Hematopoietic multipotent progenitor cell treated with erythropoietin and hydrocortisone succinate and interleukin-3 and kit ligand, for 6 days (in vitro differentiated cells): Measurements from ENCODE around the gene WNT5B.

Experiments
- DNase-seq: peaks from one replicate; pipeline ENCODE4 v3.0.0-alpha.2; 2015

Gene WNT5B

DNA sequence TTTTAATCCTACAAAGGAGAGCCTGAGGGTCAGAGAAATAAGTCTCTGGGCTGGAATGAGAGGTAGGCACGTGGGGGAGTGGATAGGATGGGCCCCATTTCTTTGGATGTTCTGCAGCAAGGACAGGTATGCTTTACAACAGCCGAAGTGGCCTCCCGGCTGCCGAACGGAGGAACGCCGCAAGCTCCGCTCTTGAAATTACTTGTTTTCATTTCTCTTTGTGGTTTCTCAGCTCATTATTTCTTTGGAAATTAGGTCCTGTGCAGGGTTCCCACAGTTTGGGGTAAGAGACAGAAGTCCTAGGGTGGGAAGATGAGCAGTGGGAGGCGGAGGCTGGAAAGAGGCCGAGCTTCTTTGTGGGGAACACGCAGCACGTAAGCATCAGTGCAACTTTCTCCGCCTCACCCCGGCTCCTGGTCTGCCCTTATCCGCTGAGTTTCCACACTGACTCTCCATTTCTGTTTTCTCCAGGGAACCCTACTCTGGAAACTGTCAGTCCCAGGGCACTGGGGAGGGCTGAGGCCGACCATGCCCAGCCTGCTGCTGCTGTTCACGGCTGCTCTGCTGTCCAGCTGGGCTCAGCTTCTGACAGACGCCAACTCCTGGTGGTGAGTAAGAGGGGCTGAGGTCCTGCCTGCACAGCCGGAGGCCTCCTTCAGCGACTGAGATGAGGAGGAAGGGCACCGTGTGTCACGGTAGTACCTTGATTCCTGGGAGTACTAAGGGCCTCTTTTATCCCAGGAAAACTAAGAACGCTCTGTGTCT lies 2.0 kb downstream of the WNT5B start:
- no peak for DNase-seq

DNA sequence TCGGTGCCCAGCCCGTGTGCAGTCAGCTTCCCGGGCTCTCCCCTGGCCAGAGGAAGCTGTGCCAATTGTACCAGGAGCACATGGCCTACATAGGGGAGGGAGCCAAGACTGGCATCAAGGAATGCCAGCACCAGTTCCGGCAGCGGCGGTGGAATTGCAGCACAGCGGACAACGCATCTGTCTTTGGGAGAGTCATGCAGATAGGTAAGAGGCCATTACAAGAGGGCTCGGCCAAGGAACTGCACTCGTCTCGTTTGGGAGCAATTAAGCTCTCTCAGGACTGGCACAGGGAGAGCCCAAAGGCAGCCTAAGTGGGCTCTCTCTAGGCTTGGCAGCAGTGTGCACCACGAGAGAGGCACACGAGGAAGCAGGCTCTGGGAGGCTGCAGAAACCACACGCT lies 3.7 kb downstream of the WNT5B start:
- no peak for DNase-seq

DNA sequence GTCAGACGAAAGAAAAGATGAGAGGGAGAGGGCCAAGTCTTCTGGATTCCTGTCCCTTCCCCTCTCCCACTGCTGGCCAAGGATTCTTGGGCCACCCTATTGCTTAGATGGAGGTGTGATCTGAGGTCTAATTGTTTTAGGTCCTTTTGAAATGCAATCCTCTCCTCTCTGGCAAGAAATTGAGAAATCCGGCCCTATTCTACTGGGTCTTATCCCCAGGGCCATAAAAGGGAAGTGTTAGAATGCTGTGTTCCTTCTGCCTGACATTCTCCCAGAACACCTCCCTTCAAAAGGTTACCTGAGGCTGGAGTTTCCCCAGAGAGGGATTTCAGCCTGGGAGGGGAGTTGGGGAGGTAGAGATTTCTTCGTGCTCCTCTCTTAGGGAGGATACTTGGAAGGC lies 4.4 kb downstream of the WNT5B start:
- no peak for DNase-seq

DNA sequence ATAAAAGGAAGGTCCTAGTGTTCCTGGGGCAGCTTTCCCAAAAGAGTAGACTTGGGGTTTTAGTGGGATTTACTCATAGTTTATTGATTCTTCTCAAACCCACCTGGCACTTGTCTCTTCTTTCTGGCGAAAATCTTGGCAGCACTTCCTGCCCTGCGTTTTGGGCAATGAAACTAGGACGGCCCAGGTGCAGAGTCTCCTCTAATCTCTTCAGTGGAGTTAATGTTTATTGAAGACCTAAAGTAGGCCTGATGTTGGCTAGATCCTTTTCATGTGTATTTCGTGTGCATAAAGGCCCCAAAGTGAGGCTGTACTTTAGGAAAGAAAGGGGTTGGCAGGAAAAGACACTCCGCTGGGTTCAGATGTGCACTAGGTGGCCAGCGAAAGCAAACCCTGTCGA lies 5.1 kb downstream of the WNT5B start:
- DNase-seq, result no peak

DNA sequence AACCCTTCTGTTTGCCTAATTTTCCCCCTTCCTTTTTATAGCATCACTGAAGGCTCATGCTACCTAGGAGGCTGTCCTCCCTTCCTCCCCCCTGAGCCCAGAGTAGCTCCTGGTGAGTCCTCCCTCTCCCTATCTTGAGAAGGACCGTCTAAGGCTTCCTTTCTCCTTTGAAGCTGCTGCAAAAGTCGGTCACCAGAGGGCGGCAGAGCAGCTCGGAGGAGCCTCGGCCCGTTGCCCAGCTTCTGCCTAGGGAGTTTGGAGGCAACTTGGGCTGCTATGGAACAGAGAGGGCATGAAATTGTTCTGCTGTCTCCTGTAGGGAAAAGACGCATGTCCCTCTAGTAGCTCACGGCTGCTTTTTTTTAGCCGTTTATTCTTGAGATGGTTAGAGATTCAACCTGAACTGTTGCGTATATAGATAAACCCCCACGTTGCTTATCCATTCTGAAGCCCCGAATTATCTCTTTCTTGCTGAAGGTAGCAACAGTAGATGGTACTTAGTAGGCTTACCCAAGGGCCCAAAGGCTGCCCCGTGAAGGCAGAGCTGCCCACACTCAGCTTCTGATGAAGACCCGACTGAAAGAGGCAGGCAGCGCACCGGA lies 5.7 kb downstream of the WNT5B start:
- peak; percentile 92 for DNase-seq

DNA sequence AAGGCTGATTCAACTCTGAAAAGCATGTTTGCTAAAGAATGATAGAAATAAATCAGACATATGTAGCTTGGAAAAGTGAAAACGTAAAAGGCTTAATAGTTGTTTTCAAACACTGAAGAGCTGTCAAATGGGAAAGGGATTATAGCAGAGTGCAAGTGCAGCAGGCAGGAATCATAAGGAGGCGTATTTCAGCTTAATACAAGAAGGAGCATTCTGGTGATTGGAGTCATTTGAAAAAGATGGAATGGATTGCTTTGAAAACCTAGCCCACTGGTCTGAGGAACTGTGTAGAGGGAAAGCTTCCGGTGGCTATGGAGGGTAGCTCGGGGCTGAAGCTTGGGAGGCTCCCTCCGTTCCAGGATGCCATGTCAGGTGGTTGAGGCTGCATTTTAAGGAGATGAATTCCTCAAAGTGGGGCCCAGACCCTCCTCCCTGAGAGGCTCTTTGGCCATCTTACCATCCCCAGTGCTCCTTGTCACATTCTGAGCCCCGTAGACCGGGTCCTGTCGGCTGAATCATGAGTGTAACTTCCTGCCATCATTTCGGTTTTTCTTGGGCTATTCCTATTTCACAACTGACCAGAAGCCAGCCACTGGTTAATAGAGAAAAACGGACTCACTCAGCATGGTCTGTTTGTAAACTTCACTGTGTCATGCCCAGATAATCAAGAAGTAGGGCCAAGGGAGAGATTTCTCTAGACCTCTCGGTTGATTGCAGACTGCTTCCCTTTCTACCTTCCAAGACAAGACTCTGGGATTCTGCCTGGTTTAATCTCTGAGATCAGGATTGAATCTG lies 6.5 kb downstream of the WNT5B start:
- DNase-seq, result peak; percentile 50

DNA sequence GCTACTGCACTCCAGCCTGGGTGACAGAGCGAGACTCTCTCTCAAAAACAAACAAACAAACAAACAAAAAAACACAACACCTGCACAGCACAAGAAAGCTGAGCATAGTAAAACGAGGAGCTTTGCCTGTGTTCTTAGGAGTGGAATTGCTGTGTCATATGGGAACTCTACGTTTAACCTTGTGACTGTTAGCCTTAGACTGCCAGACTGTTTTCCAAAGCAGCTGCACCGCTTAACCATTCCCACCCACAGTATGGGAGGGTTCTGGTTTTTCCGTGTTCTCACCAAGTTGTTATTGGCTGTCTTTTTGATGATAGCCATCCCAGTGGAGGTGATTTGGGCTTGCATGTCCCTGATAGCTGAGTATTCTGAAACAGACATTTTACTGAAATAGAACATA lies 9.2 kb downstream of the WNT5B start:
- DNase-seq, result no peak

DNA sequence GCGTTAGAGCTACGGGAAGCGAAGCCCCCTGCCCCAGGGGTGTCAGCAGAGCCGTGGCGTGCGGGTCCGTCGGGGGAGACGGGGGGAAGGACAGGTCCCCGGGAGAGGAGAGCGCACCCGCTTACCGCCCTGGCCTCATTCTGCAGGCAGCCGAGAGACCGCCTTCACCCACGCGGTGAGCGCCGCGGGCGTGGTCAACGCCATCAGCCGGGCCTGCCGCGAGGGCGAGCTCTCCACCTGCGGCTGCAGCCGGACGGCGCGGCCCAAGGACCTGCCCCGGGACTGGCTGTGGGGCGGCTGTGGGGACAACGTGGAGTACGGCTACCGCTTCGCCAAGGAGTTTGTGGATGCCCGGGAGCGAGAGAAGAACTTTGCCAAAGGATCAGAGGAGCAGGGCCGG lies 10.5 kb downstream of the WNT5B start:
- DNase-seq, result no peak

DNA sequence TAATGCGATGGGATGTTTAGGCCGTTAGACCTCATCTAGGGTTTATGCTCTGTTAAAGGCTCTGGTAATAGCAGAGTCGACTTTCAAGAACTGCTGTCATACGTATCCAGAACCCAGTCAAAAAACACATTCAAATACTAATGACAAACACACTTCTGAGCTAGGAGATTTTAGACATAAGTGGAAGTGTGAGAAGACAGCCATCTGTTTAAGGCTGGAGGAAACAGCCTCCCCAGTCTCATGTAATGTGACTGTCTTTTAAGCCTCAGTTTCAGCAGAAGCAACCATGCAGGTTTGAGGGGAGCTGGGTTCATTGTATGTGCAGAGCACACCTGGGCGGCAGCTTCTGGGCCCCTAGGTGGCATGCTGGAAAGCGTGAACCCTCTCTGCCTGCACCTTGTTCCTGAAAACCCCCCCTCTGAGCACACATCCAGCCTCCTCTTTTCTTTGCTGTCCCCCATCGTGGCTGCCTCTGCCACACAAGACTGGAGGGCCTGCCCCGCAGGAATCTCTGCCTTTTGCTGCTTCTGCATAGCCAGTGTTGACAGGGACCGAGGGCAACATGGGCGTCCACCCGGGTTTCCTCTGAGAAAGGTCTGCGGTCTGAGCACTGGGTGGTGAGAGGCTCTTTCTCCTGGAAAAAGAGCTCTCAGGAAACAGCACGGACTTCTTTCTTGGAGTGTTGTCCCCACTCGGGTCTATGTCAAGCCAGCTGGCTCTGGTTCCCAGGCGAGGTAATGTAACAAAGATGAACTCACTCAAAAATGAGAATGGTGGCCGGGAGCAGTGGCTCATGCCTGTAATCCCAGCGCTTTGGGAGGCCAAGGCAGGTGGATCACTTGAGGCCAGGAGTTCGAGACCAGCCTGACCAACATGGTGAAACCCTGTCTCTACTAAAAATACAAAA lies 11.6 kb downstream of the WNT5B start:
- DNase-seq, result no peak

DNA sequence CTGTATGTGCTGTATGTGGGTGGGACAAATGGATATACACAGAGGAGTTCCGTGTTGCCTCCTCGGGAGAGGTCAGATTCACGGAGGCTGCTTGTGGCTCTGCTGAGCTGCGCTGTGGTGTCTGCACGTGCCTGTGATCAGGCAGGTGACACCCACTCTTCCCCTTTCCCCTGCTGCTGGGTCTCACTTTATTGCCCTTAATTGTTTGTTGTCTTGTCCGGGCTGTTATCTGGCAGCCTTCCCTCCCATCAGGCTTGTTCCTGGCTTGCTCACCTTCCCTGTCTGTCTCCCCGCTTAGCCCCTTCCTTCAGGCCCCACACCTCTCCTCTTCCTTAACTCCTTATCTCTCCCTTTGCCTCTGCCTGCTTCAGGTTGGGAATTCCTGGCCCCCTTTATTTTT lies 13.5 kb downstream of the WNT5B start:
- DNase-seq, result no peak

DNA sequence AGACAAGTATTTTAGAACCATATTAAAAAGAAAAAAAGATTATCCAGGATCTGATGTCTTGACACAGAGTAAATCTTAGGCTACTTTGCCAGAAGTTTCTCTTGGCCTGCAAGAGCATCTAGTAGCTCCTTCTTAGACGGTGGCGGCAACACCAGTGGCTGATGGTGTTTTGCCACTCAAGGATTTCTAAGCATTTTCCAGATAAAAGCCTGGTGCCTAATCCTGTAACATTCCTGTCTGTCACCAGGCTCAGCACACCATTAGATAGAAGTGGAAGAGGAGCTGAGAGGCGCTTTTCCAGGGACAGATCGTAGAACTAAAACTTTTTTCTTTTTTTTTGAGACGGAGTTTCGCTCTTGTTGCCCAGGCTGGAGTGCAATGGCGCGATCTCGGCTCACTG lies 14.0 kb downstream of the WNT5B start:
- no peak for DNase-seq

DNA sequence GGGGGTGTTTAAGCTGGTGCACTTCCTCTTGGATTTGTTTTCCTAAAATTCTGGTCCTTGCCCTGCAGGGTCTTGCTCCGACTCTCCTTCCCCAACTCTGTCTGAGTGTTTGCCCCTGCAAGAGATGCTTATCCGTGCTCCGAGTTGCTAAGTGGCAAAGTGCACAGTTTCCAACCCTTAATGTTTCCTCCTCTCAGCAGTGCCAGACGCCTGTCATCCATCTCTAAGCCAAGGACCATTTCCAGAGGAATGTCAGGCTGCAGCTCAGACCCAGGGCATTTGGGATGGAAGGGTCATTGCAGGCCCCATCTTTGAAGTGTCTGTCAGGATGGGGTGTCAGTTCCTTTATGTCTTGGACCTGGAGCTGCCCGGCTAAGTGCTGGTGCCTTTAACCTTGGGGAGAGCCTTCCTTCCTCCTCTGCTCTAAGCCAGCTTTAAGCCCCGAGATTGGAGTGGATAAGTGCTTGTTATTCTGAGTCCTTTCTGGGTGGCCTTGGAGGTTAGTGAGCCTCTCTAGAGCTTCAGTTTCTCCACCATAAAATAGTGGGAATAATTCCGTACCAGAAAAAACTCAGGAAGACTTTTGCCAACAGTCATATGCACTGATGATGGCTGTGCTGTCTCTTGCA lies 15.0 kb downstream of the WNT5B start:
- no peak for DNase-seq

DNA sequence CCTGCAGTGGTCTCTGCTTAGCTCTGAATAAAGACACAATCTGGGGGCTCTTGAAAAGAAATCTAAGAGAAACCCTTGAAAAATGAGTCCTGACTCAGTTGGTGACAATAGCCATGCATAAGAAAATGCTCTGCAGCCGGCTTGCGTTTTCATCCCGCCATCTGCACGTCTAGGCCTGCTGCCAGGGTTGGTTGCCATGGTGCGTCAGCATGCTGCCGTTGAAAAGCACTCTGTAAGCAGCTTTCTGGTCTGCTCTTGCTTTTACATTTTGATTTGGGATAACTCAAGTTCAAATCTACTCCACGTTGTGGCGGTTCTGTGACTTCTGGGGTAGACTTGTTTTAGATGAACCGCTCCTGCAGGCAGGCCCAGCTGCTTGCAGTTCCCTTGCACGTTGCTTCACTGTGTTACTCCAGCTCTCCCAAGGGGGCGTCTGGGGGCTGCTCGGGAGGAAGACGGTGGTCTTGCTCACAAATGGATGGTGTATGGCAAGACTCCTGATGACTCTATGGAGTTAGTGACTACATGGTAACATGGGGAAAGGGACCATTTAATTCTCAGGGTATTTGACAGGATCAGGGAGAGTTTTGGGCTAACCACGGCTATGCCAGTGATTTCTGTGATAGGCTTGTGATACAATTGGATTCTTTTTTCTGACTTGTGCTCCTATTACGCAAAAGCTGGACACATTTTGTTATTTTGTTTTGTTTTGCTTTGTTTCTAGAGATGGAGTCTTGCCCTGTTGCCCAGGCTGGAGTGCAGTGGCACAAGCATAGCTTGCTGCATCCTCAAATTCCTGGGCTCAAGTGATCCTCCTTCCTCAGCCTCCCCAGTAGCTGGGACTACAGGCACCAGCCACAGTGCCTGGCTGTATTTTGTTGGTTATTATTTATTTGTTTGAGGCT lies 15.8 kb downstream of the WNT5B start:
- no peak for DNase-seq

DNA sequence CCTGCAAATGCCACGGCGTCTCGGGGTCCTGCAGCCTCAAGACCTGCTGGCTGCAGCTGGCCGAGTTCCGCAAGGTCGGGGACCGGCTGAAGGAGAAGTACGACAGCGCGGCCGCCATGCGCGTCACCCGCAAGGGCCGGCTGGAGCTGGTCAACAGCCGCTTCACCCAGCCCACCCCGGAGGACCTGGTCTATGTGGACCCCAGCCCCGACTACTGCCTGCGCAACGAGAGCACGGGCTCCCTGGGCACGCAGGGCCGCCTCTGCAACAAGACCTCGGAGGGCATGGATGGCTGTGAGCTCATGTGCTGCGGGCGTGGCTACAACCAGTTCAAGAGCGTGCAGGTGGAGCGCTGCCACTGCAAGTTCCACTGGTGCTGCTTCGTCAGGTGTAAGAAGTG lies 16.8 kb downstream of the WNT5B start:
- DNase-seq, result no peak

DNA sequence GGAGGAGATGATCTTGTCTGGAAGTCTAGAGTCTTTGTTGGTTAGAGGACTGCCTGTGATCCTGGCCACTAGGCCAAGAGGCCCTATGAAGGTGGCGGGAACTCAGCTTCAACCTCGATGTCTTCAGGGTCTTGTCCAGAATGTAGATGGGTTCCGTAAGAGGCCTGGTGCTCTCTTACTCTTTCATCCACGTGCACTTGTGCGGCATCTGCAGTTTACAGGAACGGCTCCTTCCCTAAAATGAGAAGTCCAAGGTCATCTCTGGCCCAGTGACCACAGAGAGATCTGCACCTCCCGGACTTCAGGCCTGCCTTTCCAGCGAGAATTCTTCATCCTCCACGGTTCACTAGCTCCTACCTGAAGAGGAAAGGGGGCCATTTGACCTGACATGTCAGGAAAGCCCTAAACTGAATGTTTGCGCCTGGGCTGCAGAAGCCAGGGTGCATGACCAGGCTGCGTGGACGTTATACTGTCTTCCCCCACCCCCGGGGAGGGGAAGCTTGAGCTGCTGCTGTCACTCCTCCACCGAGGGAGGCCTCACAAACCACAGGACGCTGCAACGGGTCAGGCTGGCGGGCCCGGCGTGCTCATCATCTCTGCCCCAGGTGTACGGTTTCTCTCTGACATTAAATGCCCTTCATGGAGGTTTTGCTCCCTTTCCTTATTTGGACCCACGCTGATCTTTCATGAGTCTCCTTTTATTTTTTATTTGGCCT lies 17.7 kb downstream of the WNT5B start:
- no peak for DNase-seq

DNA sequence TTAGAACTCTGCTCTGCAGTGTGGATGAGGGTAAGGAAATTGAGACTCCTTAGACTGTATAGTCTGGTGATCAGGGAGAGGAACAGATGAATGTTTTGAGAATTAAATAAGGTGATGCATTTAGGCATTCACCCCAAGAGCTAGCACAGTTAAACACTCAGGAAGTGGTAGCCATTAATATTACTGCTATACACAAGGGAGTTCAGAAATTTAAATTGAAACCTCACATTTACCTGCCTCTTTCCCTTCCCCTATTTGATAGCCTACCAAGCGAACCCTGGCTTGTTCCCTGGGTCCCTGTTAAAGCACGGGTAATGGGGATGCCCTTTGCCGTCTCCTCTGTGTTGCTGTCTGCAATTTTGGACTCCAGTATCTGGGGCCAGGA lies 18.2 kb downstream of the WNT5B start:
- no peak for DNase-seq

DNA sequence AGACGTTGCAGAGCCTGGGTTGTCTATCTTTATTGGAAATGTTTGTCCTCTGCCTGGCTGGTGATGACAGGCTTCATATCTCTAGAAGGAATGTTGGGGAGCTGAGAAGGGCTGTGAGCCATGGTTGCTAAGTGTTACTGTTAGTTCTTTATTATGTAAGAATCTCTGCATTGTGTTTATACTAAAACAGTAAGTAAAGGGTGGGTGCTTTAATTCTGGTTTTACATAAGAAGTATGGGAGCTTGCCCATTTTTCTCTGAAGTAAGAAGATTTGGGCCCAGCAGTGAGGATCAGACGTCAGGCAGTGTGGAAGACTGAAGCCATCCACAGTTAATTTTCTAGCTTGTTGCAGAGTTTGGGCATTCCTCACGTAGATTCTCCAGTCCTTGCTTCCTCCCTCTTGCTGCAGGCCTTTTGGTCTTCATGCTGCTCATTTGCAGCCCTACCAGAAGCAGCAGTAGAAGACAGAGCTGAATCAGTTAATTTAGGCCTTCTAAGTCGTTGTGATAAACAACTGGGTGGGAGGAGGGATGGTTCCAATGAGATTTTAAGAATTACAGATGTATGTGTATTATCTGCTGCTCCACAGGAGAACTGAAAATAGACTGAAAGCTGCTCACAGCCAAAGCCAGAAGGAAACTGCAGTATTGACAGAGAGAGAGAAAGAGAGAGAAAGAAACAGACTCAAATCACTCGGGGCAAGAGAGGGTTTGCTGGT lies 21.4 kb downstream of the WNT5B start:
- peak; percentile 67 for DNase-seq

DNA sequence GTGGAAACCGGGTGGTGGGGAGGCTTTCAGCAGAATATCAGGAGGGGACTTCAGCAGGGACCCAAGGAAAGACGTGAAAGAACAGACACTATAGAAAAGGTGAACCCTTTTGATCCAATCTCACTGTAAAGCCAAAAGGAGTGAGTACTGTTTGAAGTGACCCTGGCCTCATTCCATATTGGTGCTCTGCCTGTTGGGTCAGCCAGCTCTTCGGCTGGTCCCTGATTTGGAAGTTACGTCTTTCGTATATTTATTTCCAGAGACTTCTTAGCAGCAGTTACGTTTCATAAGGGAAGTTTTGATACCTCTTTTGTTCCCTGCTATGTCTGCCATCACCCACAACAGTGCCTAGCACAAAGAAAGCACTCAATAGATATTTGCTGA lies 21.9 kb downstream of the WNT5B start:
- DNase-seq, result no peak

DNA sequence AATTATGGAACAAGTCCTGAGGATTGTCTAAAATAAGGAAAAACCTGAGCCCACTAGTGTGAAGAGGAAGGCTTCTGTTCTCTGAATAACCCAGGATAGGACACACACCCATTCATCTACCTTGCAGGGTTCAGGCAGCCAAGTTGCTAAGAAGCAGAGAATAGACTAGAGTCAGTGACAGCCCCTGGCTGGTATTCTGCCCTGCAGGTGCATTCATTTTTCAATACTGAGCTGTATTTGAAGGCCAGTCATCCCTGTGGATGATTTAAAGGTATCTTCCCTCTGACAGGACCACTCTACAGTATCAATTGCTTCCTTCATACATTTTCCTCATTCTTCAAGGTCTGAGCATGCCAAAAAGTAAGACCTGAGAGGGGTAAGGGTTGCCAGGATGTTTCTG lies 22.9 kb downstream of the WNT5B start:
- DNase-seq, result peak; percentile 2

DNA sequence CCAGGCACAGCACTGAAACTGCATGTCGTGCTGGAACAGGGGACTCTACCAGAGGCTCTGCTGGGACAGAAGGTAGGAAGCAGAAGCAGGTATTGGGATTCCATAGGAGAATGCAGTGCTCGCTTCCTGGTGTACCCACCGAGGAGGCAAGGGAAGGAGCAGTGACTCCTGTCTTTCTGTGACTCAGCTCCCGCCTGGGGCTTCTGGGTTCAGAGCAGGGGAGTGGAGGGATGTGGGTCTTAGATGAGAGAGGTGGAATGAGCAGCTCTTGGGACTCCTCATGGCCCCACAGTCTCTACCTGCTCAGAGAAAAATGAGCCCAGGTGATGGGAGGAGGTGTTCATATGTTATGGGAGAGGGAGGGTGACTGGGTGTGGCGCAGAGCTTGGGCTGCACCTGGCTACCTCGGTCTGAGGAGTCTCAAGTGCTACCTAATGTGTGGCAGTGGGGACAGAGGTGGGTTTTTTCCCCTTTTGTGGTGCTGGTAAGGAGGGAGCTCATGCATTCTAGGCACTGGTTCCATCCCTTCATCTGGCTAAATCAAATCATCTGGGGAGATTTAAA lies 26.3 kb downstream of the WNT5B start:
- no peak for DNase-seq
